ENCODE measurements around the gene DISP3.

The DISP3 gene

DNA sequence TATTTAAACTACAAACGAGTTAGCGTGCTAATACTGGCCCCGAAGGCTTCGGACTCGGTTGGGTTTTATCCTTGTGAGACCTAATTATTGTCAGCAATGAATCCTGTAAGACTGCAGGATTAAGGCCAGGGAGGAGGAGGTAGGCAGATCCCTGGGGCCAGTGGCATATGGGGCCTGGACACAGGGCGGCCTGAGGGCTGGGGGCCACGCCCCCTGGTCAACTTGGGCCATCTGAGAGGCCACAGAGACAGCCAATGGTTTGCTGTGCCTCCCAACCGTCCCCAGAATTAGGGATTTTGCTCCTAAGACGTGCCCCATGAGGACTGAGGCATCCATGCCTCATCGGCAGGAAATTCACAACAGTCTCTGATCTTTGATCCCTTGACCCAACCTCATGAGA is 31.1 kb upstream of the DISP3 start:
- TF ChIP-seq, protein P1, sequence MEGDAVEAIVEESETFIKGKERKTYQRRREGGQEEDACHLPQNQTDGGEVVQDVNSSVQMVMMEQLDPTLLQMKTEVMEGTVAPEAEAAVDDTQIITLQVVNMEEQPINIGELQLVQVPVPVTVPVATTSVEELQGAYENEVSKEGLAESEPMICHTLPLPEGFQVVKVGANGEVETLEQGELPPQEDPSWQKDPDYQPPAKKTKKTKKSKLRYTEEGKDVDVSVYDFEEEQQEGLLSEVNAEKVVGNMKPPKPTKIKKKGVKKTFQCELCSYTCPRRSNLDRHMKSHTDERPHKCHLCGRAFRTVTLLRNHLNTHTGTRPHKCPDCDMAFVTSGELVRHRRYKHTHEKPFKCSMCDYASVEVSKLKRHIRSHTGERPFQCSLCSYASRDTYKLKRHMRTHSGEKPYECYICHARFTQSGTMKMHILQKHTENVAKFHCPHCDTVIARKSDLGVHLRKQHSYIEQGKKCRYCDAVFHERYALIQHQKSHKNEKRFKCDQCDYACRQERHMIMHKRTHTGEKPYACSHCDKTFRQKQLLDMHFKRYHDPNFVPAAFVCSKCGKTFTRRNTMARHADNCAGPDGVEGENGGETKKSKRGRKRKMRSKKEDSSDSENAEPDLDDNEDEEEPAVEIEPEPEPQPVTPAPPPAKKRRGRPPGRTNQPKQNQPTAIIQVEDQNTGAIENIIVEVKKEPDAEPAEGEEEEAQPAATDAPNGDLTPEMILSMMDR (IDR thresholded peaks at IDR 0.05; ENCODE audit: extremely low read depth, insufficient read depth, missing control alignments), result no peak
- no peak for DNase-seq (ENCODE audit: low spot score)
- in situ Hi-C loops (cut with MboI; ENCODE audit: low pct_unique_long_range_greater_than_20kb, low sequenced_read_pairs, unreplicated experiment), result no loop called here

DNA sequence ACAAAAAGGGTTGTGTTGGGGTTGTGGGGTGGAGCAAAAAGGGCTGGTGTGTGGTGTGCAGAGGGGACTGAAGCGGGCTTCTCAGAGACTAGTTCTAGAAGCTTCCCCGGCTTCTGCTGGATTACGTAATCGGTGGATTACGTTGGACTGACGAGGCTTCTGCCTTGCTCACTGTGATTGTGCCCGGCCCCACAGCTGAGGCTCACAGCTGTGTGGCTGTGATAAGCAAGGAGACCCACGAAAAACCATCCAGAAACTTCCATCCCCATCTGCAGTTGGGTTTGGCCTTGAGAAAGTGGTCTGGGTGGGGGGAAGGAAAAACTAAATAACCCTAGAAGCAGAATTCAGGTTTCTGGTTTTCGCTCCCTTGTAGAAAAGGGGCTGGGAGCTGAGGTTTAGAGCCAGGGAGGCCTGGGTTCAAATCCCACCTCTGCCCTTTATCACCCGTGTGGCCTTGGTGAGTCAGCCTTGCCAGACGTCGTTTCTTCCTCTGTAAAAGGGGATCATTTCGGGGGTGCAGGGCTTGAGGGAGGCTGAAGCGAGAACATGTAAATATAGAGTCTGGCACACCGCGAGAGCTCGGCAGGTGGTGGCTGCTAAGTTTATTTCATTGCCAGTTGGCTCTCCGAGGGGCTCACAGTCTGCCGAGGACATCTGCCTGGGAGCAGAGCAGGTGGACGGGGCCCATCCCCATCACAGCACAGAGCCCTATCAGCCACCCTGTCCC is 30.4 kb upstream of the DISP3 start:
- TF ChIP-seq, protein P1 (IDR thresholded peaks at IDR 0.05; ENCODE audit: extremely low read depth, insufficient read depth, missing control alignments), result no peak
- in situ Hi-C loops (cut with MboI; ENCODE audit: low pct_unique_long_range_greater_than_20kb, low sequenced_read_pairs, unreplicated experiment), result no loop called here

DNA sequence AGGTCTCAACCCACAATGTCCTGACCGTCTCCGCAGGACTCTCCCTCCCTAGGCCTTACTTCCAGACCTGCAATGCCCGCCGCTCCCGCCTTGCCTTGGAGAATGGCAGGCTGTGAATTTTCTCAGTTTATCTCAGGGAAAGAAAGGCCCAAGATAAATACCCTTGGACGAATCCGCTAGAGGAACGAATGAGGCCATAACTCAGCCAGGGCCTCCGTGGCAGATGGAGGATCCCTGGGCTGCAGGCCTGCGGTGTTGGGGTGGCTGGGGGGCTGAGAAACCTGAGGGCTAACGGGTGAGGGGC is 29.9 kb upstream of the DISP3 start:
- DNase-seq (ENCODE audit: low spot score), result no peak
- TF ChIP-seq, protein P1 (IDR thresholded peaks at IDR 0.05; ENCODE audit: extremely low read depth, insufficient read depth, missing control alignments), result no peak
- in situ Hi-C loops (cut with MboI; ENCODE audit: low pct_unique_long_range_greater_than_20kb, low sequenced_read_pairs, unreplicated experiment), result no loop called here

More for the DNA sequence above, 30.4 kb upstream of the DISP3 start:
- no peak for DNase-seq (ENCODE audit: low spot score)

DNA sequence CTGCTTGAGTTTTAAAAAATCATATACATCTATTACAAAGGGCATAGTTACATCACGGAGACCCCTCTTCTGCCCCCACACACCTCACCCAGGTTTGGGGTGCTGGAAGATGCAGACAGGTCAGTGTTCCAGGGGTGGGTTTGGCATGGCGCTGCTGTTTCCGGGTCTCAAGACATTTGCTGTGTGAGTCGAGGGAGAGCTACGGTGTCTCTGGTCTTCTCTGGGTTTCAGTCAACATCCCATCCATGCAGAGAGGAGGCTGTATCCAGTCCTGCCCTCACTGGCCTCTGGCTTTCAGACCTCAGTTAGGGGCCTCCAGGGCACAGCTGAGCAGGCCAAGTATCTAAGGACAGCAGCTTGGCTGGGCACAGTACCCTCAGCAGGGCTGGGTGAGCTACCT is 28.6 kb upstream of the DISP3 start:
- no peak for DNase-seq (ENCODE audit: low spot score)

DNA sequence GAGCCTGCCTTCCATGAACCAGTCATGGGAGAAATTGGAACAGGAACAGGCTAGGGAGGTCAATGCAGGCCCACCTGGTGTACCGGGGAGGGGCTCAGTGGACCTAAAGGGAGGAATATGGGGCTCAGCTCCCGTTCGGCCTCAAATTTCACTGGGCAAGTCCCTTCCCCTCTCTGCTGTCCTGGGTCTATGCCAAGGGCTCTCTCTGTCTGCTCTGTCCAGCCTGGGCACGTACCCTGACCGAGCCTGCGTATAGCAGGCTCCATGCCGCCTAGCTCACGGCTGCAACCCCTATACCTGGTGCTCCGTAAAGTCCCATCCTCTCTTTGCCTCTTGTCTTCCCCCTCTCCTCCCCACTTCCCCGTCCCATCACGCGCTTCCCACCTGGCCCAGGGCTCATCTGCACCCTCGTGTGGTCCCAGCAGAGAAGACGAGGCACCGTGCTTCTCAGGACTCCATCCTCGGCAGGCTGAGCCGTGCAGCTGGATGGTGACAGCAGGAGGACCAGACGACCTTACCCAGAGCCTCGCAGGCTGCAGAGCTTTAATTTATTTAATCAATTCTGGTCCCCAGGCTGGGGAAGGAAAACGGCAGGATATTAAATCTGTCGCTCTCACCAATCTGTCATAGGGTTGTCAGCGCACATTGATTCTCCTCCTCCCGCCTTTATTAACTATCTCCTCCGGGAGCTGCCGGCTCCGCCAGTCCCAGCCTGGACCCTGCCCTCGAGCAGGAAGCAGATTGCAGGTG is 25.0 kb upstream of the DISP3 start:
- in situ Hi-C loops (cut with MboI; ENCODE audit: low pct_unique_long_range_greater_than_20kb, low sequenced_read_pairs, unreplicated experiment), result no loop called here
- TF ChIP-seq, protein P1 (IDR thresholded peaks at IDR 0.05; ENCODE audit: extremely low read depth, insufficient read depth, missing control alignments), result no peak
- no peak for DNase-seq (ENCODE audit: low spot score)

More for the DNA sequence above, 28.6 kb upstream of the DISP3 start:
- in situ Hi-C loops (cut with MboI; ENCODE audit: low pct_unique_long_range_greater_than_20kb, low sequenced_read_pairs, unreplicated experiment), result no loop called here
- TF ChIP-seq, protein P1 (IDR thresholded peaks at IDR 0.05; ENCODE audit: extremely low read depth, insufficient read depth, missing control alignments), result no peak

DNA sequence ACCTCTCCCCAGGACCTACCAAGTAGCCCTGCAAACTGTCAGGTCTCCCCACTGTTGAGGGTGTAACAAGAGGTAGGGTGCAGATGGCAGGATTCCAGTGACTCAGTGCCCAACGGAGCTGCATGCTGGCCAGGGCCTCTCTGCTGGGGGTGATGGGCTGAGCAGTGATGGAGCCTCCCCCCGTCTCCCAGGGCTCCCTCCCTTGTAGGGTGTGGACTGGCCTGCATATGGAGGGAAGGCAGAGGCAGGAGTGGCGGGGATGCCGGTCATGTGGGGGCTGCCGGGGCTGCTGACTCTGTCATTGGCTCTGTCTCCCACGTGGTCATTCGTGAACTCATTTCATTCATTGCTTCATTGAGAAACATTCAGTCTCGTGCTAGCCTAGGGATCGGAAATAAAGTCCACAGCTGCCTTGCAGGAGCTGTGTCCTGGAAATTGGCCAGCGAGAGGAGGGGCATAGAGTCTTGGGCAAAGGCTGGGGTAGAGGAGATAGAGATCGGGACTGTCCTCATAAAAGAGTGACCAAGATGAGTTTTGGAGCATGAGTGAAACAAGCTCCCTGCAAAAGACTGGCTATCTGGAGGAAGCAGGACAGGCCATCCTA is 22.9 kb upstream of the DISP3 start:
- in situ Hi-C loops (cut with MboI; ENCODE audit: low pct_unique_long_range_greater_than_20kb, low sequenced_read_pairs, unreplicated experiment), result no loop called here
- no peak for DNase-seq (ENCODE audit: low spot score)
- TF ChIP-seq, protein P1 (IDR thresholded peaks at IDR 0.05; ENCODE audit: extremely low read depth, insufficient read depth, missing control alignments), result no peak

All from GM13977 (cell line).